DMS153 treated with DMSO at 0.1 percent for 48 hours (cell line): ENCODE results near the gene ORM1.

ENCODE experiments used
- DNase-seq: peaks from one replicate; lab custom pipeline; 2025; ENCODE audit not compliant: unreplicated experiment; lab: John Stamatoyannopoulos, UW

ORM1 gene

DNA sequence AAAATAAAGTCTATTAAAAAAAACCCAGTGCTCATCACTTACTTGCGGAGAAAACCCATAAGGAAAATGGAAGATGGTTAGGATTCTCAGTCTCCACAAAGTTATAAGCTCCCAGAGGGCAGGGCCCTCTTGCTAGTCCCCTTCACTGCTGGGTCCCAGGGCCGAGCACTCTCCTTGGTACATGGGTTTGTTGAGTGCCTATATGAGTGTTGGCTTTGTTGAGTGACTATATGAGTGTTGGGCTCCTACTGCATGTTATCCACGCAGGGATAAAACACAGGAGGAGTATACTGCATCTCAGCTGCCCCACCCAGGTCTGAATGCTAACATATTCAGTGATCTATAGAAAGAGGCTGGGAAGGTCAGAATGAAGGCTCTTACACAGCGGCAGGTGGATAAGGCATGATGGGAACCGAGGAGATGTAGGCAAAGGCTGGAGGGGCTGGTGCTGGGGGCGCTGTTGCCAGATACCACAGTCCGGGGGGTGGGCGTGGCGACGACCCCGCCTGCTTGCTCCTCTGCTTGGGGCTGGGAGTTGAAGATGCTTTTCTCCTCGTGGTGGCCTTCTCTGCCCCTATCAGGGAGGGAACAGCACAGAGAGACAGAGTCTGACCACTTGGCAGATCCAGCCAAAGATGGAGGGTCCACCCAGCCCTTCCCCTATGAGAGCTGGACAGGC lies 18.4 kb downstream of the ORM1 start:
- no peak for DNase-seq

DNA sequence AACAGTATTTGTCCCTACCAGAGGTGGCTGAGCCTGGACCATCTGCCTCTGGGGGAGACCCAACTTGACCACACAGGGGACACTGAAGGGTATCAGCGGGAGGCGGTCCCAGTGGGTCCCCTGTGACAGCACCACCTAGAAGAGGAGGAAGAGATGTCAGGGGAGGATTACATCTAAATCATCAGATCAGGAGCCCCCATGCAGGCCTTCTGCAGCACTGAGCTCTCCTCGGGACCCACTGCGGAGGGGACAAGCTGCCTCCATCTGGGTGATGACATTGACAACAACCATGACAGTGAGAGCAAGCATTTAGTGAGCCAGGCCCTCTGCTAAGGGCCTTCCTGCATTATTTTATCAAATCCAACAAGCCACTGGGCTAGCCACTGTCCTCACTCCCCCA lies 19.1 kb downstream of the ORM1 start:
- DNase-seq = no peak

DNA sequence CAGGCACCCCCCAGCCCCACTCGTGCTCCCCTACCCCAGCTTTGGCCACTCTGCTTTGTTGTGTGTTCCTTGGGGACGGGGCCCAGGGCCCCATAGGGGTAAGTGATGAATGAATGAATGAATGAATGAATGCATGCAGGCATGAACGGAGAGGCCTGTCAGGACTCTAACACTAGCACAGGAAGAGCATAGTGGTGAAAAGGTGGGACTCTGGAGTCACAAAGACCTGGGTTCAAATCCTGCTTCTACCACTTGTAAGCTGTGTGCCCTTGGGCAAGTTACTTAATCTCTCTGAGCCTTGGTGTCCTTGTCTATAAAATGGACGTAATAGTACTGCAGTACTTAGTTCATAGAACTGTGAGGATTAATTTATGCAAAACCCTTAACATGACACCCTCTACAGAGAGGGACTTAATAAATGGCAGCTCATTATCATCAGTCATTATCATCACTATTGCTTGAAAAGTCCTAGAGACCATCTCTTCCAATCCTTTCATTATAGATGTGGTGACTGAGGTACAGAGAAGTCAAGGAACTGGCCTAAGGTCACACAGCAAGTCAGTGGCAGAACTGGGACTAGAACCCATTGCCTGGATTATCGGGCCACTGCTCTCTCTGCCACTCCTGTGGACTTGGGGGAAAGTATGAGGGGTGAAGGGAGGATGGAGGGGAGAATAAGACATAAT lies 20.0 kb downstream of the ORM1 start:
- DNase-seq = no peak

DNA sequence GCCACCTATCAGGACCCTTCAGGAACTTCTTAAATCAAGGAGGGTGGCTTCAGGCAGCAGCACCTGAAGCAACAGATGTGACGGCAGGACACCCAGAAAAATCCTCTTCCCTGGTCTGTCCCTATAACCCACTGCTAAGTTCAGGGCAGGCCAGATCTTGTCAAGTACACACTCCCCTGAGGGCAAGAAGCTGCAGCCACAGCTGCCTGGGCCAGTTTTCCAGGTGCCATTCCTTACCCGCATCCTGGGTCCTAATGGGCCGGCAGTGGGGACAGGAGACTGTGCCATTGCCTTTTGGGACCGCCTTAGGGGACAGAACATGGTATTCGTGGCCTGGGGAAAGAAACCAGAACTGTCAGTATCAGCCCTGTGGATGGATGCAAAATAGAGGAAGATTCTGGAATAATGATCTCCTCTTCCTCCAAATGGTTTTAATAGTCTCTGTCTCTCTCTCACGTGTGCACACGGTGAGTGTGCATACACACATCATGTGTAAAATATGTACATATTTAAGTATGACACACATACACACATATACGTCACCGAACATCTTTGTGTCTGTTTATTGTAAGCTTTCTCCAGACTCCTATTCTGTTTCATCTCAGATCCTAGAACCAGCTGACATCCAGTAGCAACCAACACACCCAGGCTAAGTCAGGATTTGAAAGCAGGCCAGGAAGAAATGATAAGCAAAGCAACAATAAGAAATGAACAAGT lies 20.7 kb downstream of the ORM1 start:
- no peak for DNase-seq

- no peak for DNase-seq
These were observed 21.3 kb downstream of the ORM1 start for GRCh38 chr9:114344188-114344566.

DNA sequence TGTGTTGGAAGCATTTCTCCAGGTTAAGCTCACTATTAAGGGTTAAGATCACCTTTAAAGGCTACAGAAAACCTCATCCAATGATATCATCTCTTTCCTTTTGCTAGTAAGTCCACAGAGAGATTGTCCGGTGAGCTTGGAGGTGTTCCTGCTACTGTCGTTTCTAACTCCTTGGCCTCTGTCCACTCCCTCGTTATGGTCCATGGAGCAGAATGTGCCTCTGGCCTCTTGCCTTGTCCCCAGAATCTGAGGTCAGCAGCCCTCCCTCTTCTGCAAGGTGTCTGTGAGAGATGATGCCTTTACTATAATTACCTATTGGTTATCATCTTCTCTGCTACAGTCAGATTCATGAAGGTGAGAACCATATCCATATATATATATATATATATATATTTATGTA lies 21.8 kb downstream of the ORM1 start:
- DNase-seq = no peak

- DNase-seq = no peak
These were observed 22.7 kb downstream of the ORM1 start for GRCh38 chr9:114345493-114346065.

DNA sequence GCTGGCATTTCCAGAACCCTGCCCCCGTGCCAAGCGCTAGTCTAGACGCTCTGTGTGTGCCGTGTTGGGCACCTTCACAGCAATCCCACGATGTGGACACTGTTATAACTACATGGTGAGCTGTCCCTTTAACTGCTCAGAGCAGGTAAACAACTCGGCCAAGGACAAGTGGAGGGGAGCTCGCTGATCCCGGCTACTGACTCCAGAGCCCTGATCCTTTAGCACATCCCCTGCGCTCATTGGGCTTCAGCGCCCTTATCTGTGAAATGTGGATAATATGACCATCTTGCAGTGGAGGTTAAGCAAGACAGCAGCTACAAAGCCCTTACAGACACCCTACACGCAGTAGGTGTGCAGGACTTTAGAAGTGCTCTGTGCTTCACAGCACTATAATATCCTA lies 23.2 kb downstream of the ORM1 start:
- DNase-seq = no peak

DNA sequence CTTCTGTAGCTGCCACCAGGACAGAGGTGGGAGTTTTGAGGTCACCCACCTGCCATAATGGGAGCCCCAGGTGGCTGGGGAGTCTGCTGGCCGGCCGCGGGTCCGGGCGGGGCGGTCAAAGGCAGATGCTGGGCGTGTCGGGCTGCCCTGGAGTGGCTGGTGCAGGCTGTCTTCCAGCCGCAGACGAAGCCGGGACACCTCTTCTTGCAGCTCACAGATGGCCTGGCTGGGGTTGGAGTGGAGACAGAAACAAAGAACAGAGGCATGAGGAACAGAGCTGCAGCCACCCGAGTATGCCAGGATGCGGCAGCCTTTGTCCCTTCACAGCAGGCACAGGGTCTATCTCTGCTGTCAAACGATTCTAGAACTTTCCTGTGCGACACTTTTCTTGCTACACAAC lies 24.8 kb downstream of the ORM1 start:
- DNase-seq = no peak

DNA sequence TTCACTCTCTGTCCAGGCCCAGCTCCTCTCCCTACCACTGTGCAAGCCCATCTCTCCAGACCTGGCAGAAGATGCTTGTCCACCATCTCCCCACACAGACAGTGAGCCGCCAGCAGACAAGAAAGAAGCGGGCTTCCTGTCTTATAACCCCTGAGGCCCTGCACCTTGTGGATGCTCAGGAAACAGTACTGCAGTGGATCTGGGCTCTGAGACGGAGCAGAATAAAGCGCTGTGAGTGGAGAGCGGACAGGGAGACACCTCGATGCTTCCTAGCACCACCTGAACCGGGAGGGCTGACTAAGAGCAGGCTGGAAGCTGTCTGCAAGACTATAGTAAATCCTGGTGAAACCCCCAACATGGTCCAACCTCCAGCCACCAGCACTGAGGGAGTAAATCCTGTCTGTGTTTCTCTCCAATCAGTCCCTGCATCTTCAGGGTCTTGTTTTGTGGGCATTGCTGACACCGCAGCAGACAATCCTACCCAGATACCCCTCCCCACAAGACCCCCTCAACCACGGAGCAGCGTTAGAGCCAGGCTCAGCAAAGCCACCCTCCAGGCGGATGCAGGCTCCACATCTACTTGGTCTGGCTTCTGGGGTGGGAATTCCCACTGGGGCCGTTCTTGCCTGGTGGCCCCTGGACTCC lies 25.5 kb downstream of the ORM1 start:
- no peak for DNase-seq

DNA sequence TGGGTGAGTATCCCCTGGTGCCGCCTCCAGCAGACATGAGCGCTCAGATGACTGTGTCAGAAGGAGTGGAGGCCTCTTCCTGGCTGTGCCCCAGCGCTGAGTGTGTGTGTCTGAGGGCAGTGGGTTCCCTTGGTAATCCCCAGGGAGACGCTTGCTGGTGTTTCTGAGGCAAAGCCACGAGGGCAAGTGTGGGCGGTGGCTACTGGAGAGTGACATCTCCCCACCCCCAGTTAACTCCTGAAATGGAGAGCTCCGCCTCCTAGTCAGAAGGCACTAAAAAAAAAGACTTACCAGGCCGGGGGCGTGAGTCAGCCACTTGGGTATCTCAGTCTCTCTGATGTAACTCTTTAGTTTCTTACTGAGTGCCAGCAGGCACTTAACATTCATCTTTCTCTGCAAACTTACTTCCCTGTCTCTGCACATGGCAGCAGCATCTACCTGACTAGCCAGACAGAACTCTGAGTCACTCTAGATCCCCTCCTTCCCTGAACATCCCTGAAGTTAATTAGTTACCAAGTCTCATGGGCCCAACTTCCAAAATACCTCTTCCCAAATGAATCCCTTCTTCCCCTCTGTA lies 26.1 kb downstream of the ORM1 start:
- DNase-seq = no peak

- DNase-seq = no peak
These were observed 27.0 kb downstream of the ORM1 start for GRCh38 chr9:114349713-114350480.

GRCh38 chr9:114350636-114351401 lies 27.9 kb downstream of the ORM1 start:
- DNase-seq = no peak

- no peak for DNase-seq
These were observed 29.0 kb downstream of the ORM1 start for GRCh38 chr9:114351932-114352331.

GRCh38 chr9:114355821-114356220 lies 32.9 kb downstream of the ORM1 start:
- no peak for DNase-seq

GRCh38 chr9:114356792-114357191 lies 33.9 kb downstream of the ORM1 start:
- DNase-seq = no peak

DNA sequence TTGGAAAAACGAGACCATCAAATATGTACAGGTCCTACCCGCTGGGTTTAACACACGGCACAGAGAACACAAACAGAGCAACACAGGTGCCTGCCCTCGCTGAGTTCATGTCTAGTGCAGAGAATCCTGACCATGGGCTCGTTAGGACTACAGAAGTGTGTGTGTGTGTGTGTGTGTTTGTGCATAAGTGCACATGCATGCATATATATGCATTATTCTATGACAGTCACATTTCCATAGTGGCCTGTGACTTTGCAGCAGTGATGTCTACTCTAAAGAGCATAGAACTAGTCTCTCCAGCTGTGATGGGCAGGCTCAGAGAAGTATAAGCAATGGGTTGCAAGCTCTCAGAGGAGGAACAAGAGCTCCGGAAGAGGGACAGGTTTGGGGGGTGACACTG lies 34.5 kb downstream of the ORM1 start:
- DNase-seq = no peak

DNA sequence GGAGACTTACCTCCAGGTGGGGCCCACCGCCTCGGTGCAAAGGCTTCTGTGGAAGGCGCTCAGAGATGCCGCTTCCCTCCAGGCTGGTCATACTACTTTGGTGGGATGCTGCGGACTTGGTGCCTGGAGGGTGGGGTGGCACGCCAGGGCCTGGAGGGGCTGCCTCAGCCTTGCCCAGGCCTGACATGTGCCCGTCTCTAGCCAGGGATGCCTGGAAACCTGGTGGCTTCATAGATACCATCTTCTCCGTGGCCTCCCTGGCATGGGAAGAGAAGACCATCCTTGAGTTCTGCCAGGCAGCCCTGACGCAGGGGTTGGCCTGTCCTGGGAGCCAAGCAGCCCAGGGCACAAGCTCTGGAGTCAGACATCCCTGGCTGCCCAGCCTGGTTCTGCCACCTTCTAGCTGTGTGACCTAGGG lies 35.0 kb downstream of the ORM1 start:
- DNase-seq = no peak

GRCh38 chr9:114359801-114360200 lies 36.9 kb downstream of the ORM1 start:
- DNase-seq = no peak

- no peak for DNase-seq
These were observed 38.6 kb downstream of the ORM1 start for GRCh38 chr9:114361542-114361941.
